HG03025 (cell line): Measurements from ENCODE around the gene HOXC10.

Source experiments
- ATAC-seq: cut with Tn5 transposase; IDR thresholded peaks from one replicate; pipeline ENCODE4 v1.9.1; 2021; ENCODE audit warnings: mild to moderate bottlenecking, moderate library complexity; ENCODE audit not compliant: unreplicated experiment, low FRiP score

Gene HOXC10

DNA sequence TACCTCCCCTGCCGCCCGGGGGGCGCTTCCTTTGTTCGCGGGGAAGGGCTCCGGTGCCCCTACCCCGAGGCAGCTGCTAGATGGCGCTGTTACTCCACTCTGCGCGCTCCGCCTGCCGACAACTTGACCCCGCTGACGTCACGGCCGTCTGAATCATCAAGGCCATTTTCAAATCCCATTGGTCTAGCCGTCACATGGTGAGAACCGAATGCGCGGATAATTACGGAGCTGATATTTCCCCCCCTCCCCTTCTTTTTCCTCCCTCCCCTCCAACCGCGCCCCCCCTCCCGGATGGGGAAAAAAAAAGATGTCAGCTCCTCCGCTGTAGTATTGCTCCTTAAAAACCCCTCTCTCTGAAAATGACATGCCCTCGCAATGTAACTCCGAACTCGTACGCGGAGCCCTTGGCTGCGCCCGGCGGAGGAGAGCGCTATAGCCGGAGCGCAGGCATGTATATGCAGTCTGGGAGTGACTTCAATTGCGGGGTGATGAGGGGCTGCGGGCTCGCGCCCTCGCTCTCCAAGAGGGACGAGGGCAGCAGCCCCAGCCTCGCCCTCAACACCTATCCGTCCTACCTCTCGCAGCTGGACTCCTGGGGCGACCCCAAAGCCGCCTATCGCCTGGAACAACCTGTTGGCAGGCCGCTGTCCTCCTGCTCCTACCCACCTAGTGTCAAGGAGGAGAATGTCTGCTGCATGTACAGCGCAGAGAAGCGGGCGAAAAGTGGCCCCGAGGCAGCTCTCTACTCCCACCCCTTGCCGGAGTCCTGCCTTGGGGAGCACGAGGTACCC lies at the start of gene HOXC10:
HOXC10 (plus strand) TSS at position 246 of the 791 bp plus-strand sequence; CDS start at position 360, 114 bp downstream.
- ATAC-seq = no peak

DNA sequence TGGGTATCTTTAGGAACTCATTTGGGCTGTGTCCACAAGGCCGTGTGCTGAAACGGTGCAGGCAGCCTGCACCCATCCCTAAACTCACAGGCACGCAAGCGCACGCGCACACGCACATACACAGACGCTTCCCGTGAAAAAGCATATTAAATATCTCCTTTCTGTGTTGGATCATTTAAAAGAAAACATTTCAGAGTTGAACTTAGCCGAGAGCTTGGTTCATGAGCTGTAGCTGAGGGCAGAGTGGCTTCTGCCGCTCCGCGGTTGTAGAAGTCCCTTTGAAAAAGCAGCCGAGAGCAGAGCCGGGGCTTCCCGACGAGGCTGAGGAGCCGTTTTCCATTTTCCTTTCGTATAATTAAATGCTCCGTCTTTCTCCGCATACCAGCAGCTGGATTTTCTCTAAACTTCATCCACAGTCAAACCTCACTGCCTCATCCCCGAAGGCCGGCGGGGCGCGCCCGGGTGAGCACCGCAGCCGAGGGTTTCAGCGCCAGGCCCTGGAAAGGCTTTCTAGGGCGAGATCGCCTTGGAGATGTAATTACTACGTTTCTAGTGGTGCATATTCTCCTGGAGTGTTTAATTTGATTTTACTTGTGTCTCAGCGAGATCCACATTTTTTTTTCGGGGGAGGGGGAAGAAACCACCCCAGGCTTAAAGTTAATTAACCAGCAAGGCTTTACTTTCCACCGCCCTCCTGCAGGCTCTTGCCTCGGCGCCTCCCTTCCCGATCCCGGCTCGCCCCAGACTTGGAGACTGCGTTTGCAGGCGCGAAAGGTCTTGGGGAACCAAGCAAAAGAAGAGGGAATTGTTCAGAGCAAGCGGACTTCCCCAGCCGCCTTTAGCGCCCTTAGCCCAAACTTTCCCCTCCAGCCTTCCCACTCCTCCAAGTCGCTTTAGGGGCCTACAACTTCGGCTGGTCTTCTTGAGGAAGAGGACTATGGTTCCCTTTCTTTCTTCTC lies 49.3 kb upstream of the HOXC10 start:
- no peak for ATAC-seq

GRCh38 chr12:53937099-53937498 lies 47.8 kb upstream of the HOXC10 start:
- no peak for ATAC-seq

GRCh38 chr12:53937596-53938325 lies 47.2 kb upstream of the HOXC10 start:
- ATAC-seq = no peak

DNA sequence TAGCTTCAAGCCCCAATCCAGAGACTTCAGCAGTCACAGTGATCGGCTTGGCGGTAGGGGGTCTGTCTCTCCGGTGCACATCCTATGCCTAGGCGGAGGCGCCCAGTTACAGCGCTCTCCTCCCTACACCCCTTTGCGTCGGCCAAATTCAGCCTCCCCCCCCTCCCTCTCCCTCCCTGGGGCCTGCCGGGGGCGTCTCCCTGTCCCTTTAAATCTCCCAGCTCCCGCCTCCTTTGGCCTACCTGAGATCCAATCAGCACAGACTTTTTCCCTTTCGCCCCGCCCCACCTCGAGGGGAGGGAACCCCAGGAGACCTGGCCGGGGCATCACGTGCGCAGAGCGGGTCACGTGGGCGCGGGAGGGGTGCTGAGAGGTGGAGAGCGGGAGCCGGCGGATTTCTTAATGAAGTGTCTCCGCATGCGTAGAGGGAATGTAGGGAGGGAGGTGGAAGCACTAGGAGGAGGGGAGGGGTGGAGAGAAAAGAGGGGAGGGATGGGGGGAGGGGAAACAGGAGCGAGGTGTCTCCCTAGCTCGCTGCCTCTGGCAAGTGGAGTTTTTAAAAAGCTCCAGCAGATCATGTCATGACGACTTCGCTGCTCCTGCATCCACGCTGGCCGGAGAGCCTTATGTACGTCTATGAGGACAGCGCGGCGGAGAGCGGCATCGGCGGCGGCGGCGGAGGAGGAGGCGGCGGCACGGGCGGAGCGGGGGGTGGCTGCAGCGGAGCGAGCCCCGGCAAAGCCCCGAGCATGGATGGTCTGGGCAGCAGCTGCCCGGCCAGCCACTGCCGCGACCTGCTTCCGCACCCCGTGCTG lies 46.4 kb upstream of the HOXC10 start, which contains the start of gene HOXC13:
HOXC13 (plus strand) TSS at position 506 of the 815 bp plus-strand sequence; CDS start at position 582, 76 bp downstream.
- ATAC-seq = no peak

DNA sequence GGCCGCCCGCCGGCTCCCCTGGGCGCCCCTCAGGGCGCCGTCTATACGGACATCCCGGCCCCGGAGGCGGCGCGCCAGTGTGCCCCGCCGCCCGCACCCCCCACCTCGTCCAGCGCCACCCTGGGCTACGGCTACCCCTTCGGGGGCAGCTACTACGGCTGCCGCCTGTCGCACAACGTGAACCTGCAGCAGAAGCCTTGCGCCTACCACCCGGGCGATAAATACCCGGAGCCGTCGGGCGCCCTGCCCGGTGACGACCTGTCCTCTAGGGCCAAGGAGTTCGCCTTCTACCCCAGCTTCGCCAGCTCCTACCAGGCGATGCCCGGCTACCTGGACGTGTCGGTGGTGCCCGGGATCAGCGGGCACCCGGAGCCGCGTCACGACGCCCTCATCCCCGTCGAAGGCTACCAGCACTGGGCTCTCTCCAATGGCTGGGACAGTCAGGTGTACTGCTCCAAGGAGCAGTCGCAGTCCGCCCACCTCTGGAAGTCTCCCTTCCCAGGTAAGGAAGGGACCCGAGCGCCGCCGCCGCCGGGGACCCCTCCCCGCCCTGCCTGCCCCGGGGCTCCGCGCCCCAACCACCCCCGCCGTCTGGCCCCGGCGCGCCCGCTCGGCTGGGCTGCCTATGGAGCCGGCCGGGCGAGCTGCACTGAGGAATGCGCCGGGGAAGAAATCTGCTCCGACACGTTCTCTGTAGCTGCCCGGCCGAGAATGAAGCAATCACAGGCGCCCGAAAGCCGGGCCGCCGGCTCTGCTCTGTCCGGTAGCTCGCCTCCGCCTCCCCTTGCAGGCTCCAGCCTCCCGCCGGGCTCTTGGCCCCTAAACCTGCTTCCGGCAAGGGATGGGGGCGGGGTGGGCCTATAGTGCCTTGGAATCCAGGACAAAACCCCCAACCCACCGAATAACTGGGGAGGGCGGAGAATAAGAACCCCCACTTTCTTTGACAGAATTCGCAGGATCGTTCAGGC lies 45.5 kb upstream of the HOXC10 start:
- no peak for ATAC-seq

GRCh38 chr12:53940443-53941014 lies 44.4 kb upstream of the HOXC10 start:
- ATAC-seq = no peak

DNA sequence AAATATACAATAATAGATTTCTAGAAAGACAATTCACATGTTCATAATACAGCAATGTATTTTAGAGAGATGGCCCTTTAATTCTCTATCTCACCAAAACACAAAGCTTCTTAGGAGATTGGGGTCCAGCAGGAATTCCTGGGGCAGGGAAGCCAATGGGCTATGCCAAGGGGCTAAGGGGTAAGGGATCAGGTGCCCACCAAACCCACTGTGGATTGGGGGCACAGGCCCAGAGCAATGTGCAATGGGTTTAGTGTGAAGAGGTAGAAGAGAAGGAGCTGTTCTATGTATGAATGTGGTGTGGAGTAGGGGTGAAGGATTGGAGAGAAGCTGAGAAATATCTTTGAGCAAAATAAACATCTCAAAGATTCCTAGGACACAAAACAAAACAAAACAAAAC lies 43.8 kb upstream of the HOXC10 start:
- ATAC-seq = no peak

- ATAC-seq = no peak
These were observed 43.2 kb upstream of the HOXC10 start for GRCh38 chr12:53941750-53942149.

GRCh38 chr12:53942467-53942997 lies 42.4 kb upstream of the HOXC10 start:
- ATAC-seq = no peak

DNA sequence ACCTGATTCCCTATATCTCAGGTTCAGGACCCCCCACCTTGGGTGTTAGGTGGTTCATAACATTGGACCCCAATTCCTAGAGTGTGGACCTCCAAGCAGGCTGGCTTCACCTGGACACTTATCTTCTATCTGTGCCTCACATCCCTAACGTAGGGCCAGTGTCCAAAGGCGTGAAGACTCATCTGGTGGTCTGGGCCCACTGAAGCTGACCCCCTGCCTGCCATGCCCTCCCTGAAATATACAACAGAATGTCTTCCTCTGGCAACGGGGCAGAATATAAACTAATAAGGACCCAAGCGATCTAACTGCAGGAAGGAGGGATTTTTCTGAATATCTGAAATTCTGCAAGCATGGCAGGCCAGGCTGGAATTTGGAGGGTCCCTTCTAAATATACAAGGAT lies 40.7 kb upstream of the HOXC10 start:
- ATAC-seq = no peak

DNA sequence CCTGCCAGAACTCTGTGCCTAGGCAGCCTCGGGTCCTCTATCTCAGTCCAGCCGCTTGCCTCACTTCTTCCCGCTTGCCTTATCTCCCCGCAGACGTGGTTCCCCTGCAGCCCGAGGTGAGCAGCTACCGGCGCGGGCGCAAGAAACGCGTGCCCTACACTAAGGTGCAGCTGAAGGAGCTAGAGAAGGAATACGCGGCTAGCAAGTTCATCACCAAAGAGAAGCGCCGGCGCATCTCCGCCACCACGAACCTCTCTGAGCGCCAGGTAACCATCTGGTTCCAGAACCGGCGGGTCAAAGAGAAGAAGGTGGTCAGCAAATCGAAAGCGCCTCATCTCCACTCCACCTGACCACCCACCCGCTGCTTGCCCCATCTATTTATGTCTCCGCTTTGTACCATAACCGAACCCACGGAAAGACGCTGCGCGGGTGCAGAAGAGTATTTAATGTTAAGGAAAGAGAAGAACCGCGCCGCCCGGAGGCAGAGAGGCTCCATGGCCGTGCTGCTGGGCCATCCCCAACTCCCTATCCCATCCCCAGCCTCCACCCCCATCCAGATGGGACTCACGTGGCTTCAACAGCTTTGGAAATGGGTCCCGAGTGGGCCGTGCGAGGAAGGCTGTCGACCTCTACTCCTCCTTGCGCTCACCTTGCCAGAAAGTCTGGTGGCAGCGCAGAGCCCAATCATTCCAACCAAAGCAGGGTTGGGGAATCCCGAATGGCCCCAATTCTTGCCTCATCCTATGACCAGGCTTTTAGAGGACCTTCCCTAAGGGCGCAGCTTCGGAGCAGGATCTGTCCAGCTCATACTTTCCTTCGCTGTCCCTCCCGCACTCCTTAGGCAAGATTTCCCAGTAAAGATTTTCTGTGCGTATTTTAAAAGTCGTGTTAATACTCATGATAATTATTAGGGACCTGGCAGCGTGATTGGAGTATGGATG lies 39.8 kb upstream of the HOXC10 start:
- no peak for ATAC-seq

DNA sequence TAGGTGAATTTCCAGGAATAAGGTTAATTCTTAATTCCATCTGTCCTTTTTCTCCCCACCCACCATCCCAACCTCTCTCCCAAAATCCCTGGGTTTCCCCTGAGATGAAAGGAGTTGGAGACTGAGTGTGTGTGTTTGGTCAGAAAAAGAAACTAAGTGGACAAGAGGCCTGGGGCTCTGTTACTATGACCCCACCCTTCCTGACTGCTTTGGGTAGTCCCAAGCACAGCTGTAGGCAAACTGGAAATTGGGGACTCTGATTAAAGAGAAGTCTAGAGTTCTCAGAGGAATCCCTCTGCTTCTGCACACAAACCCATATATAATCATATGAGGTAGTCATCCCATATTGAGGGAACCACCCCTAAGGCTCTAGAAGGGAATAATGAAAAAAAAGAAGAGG lies 37.2 kb upstream of the HOXC10 start:
- no peak for ATAC-seq

GRCh38 chr12:53948650-53949593 lies 36.0 kb upstream of the HOXC10 start:
- ATAC-seq = no peak

GRCh38 chr12:53949631-53950436 lies 35.1 kb upstream of the HOXC10 start:
- ATAC-seq = no peak
